Measurements from ENCODE around the gene ACER3.

Gene ACER3

GRCh38 chr11:77075425-77075905 lies 214.7 kb downstream of the ACER3 start:
- intact Hi-C loops (cut with DNase I) = no loop called here
- peak in 6 of 42 donors; percentile 1 to 19 (median 6) for DNase-seq
